Thyroid gland (tissue), 4 donors: Measurements from ENCODE around the gene PLCB3.

Experiments used
- POLR2A ChIP-seq, 2 donors: fragments of 450-650 bp; IDR thresholded peaks; one replicate each; pipeline ENCODE4 v1.6.1; 2017; ENCODE audit warnings: antibody characterized with exemption in 2 of 2, mild to moderate bottlenecking in 2 of 2, moderate library complexity in 1 of 2
- TF ChIP-seq, protein P1 (sequence below), 6 experiments: fragments of 200-600 bp in 3 of 6; fragments of 450-650 bp in 3 of 6; sonication (generic) in 3 of 6; IDR thresholded peaks; one replicate each; pipeline ENCODE4 v1.5.1; 2016 to 2019; ENCODE audit warnings: antibody characterized with exemption in 6 of 6, mild to moderate bottlenecking in 2 of 6, inconsistent platforms in 1 of 6, moderate library complexity in 1 of 6

- TF ChIP-seq, protein P1, sequence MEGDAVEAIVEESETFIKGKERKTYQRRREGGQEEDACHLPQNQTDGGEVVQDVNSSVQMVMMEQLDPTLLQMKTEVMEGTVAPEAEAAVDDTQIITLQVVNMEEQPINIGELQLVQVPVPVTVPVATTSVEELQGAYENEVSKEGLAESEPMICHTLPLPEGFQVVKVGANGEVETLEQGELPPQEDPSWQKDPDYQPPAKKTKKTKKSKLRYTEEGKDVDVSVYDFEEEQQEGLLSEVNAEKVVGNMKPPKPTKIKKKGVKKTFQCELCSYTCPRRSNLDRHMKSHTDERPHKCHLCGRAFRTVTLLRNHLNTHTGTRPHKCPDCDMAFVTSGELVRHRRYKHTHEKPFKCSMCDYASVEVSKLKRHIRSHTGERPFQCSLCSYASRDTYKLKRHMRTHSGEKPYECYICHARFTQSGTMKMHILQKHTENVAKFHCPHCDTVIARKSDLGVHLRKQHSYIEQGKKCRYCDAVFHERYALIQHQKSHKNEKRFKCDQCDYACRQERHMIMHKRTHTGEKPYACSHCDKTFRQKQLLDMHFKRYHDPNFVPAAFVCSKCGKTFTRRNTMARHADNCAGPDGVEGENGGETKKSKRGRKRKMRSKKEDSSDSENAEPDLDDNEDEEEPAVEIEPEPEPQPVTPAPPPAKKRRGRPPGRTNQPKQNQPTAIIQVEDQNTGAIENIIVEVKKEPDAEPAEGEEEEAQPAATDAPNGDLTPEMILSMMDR (IDR thresholded peaks at IDR 0.05), result no peak
- TF ChIP-seq POLR2A (IDR thresholded peaks at IDR 0.05), result no peak
Measured at GRCh38 chr11:64275841-64276240, 24.5 kb downstream of the PLCB3 start.
